Activated naive CD4-positive, alpha-beta T cell treated with anti-CD3 and anti-CD28 coated beads for 36 hours (primary cell): Measurements from ENCODE around the gene CHAD. TPM values are rescaled to one million over a fixed set of nuclear protein-coding genes. Genes with fewer than 3 reads are reported as not detected.
"Not testable (repeated sequence)": the region's sequence is repeated elsewhere in the genome, so short reads cannot be mapped to it uniquely, and the experiment has no call there.

Source experiments
- CTCF ChIA-PET: fragments of 350-600 bp; sonication (Branson Sonifier 250); formaldehyde crosslinking; loops from one replicate; lab custom pipeline; 2021; ENCODE audit warnings: antibody characterized with exemption; lab: Charles Lee
- DNase-seq: peaks from one replicate; pipeline ENCODE4 v3.0.0-alpha.2; 2020
- H3K27ac Mint-ChIP-seq: one replicate; pipeline ENCODE4 v1.8.0; 2021; ENCODE audit warnings: mild to moderate bottlenecking, mixed read lengths
- H3K27me3 Mint-ChIP-seq: one replicate; pipeline ENCODE4 v1.8.0; 2021; ENCODE audit warnings: low read depth, mixed read lengths
- H3K36me3 Mint-ChIP-seq: one replicate; pipeline ENCODE4 v1.8.0; 2021; ENCODE audit warnings: low read depth, mixed read lengths
- H3K4me1 Mint-ChIP-seq: one replicate; pipeline ENCODE4 v1.8.0; 2021; ENCODE audit warnings: low read depth, mixed read lengths
- H3K4me3 Mint-ChIP-seq: one replicate; pipeline ENCODE4 v1.8.0; 2021; ENCODE audit warnings: mild to moderate bottlenecking, moderate library complexity, mixed read lengths
- H3K9me3 Mint-ChIP-seq: one replicate; pipeline ENCODE4 v1.8.0; 2021; ENCODE audit warnings: mixed read lengths
- intact Hi-C: fragments of 100-400 bp; cut with micrococcal nuclease; formaldehyde crosslinking; loops from one replicate; pipeline ENCODE4 v1.15.1; 2023
- total RNA-seq, 2 experiments: library from RNA; stranded (reverse); gene quantifications; one replicate each; pipeline ENCODE4 v1.2.3, GENCODE V29; 2021

Gene CHAD
- total RNA-seq, 2 experiments from 2014 or later: not detected

- Mint-ChIP-seq H3K4me1 (peaks cover 25% of the 10 kb centered on the region), H3K9me3 (no peaks in the 10 kb centered on the region), H3K36me3 (peaks cover 12% of the 10 kb centered on the region), H3K27me3 (peaks cover 5% of the 10 kb centered on the region), H3K4me3 (peak within 1 kb of the TSS; percentile 81), H3K27ac (peak within 1 kb of the TSS; percentile 95)
- intact Hi-C loops: loop anchor here (1.0 to 2.0 kb wide), 10 partner anchors 32 to 278 kb away; partner anchors contain the start of genes ANKRD40, CACNA1G, LRRC59 and SPATA20
- peak; percentile 88 for DNase-seq
- CTCF ChIA-PET: interaction anchor here (0.6 to 3.0 kb wide), 25 partner anchors 8 to 217 kb away, joined by 3 to 15 read pairs (median 4); partner anchors contain the start of genes CACNA1G, LRRC59 and SPATA20
These were observed 10.0 kb upstream of the CHAD start, which contains the start of gene RSAD1 for GRCh38 chr17:50478391-50479381. TSS of gene RSAD1 (plus strand) at chr17:50478860. CDS start at chr17:50478885, 25 bp downstream.

- H3K4me1 Mint-ChIP-seq: peaks cover 25% of the 10 kb centered on the region
- H3K4me3 Mint-ChIP-seq: peak overlapping the region; percentile 81
- H3K27me3 Mint-ChIP-seq: peaks cover 5% of the 10 kb centered on the region
- CTCF ChIA-PET: interaction anchor here (0.6 to 3.0 kb wide), 9 partner anchors 16 to 116 kb away, joined by 3 to 15 read pairs (median 5); partner anchors contain the start of gene CACNA1G
- intact Hi-C loops: loop anchor here (1.0 to 2.0 kb wide), 7 partner anchors 33 to 278 kb away; partner anchors contain the start of genes ANKRD40, CACNA1G and SPATA20
- no peaks in the 10 kb centered on the region for H3K9me3 Mint-ChIP-seq
- peaks cover 8% of the 10 kb centered on the region for H3K36me3 Mint-ChIP-seq
- DNase-seq: no peak
- H3K27ac Mint-ChIP-seq: peak overlapping the region; percentile 95
These were observed 9.3 kb upstream of the CHAD start for GRCh38 chr17:50477976-50478375.

- Mint-ChIP-seq H3K27ac (no peak overlapping the region), H3K9me3 (no peaks in the 10 kb centered on the region), H3K27me3 (peaks cover 5% of the 10 kb centered on the region), H3K4me3 (no peak overlapping the region), H3K36me3 (peaks cover 3% of the 10 kb centered on the region), H3K4me1 (peaks cover 23% of the 10 kb centered on the region)
- intact Hi-C loops: no loop called here
- CTCF ChIA-PET: interaction anchor here (0.6 to 3.0 kb wide), 5 partner anchors 25 to 288 kb away, joined by 3 to 12 read pairs (median 3); no protein-coding TSS in a partner anchor
- no peak for DNase-seq
These were observed 8.1 kb upstream of the CHAD start for GRCh38 chr17:50476545-50477315.

- H3K4me3 Mint-ChIP-seq, DNase-seq, intact Hi-C loops, H3K27me3 Mint-ChIP-seq, H3K9me3 Mint-ChIP-seq, H3K36me3 Mint-ChIP-seq, H3K27ac Mint-ChIP-seq: not testable (repeated sequence)
- H3K4me1 Mint-ChIP-seq: peaks cover 23% of the 10 kb centered on the region
- CTCF ChIA-PET: interaction anchor here (0.6 to 1.3 kb wide), 3 partner anchors 63 to 289 kb away, joined by 3 to 4 read pairs (median 3); no protein-coding TSS in a partner anchor
These were observed 7.3 kb upstream of the CHAD start for GRCh38 chr17:50475775-50476544.

- intact Hi-C loops: no loop called here
- DNase-seq: no peak
- no peak overlapping the region for H3K27ac Mint-ChIP-seq
- CTCF ChIA-PET: no interaction called here
- no peaks in the 10 kb centered on the region for H3K9me3 Mint-ChIP-seq
- peaks cover 5% of the 10 kb centered on the region for H3K27me3 Mint-ChIP-seq
- no peak overlapping the region for H3K4me3 Mint-ChIP-seq
- H3K4me1 Mint-ChIP-seq: peaks cover 19% of the 10 kb centered on the region
- H3K36me3 Mint-ChIP-seq: peaks cover 3% of the 10 kb centered on the region
These were observed 6.7 kb upstream of the CHAD start for GRCh38 chr17:50475362-50475761.

- H3K4me1 Mint-ChIP-seq: peaks cover 10% of the 10 kb centered on the region
- no peak overlapping the region for H3K27ac Mint-ChIP-seq
- intact Hi-C loops: no loop called here
- H3K27me3 Mint-ChIP-seq: peaks cover 6% of the 10 kb centered on the region
- no peak overlapping the region for H3K4me3 Mint-ChIP-seq
- CTCF ChIA-PET: interaction anchor here (0.6 kb wide), 1 partner anchor 14 kb away, joined by 3 read pairs; no protein-coding TSS in a partner anchor
- no peak for DNase-seq
- peaks cover 2% of the 10 kb centered on the region for H3K36me3 Mint-ChIP-seq
- no peaks in the 10 kb centered on the region for H3K9me3 Mint-ChIP-seq
These were observed 5.8 kb upstream of the CHAD start for GRCh38 chr17:50474523-50474922.

GRCh38 chr17:50473901-50474300, 5.2 kb upstream of the CHAD start:
- Mint-ChIP-seq H3K4me3 (no peak overlapping the region), H3K36me3 (peaks cover 1% of the 10 kb centered on the region), H3K27me3 (peaks cover 8% of the 10 kb centered on the region), H3K4me1 (peaks cover 9% of the 10 kb centered on the region), H3K27ac (no peak overlapping the region), H3K9me3 (no peaks in the 10 kb centered on the region)
- CTCF ChIA-PET: interaction anchor here (0.6 kb wide), 1 partner anchor 15 kb away, joined by 3 read pairs; no protein-coding TSS in a partner anchor
- intact Hi-C loops: no loop called here
- DNase-seq: no peak

- CTCF ChIA-PET: interaction anchor here (1.6 kb wide), 1 partner anchor 75 kb away, joined by 5 read pairs; the partner anchor contains the start of gene LRRC59
- H3K9me3 Mint-ChIP-seq, DNase-seq, H3K27ac Mint-ChIP-seq, H3K4me1 Mint-ChIP-seq, H3K36me3 Mint-ChIP-seq, intact Hi-C loops, H3K4me3 Mint-ChIP-seq: not testable (repeated sequence)
- H3K27me3 Mint-ChIP-seq: peaks cover 15% of the 10 kb centered on the region
These were observed 4.1 kb upstream of the CHAD start for GRCh38 chr17:50472761-50473161.

- H3K36me3 Mint-ChIP-seq: peaks cover 1% of the 10 kb centered on the region
- intact Hi-C loops: no loop called here
- H3K4me3 Mint-ChIP-seq: no peak overlapping the region
- CTCF ChIA-PET: interaction anchor here (0.6 to 1.6 kb wide), 2 partner anchors 75 to 115 kb away, joined by 3 to 5 read pairs; partner anchors contain the start of gene LRRC59
- DNase-seq: no peak
- H3K27ac Mint-ChIP-seq: no peak overlapping the region
- no peaks in the 10 kb centered on the region for H3K9me3 Mint-ChIP-seq
- peaks cover 6% of the 10 kb centered on the region for H3K4me1 Mint-ChIP-seq
- peaks cover 19% of the 10 kb centered on the region for H3K27me3 Mint-ChIP-seq
These were observed 3.6 kb upstream of the CHAD start for GRCh38 chr17:50472286-50472685.

GRCh38 chr17:50471009-50471905, 2.6 kb upstream of the CHAD start:
- Mint-ChIP-seq H3K27ac (no peak overlapping the region), H3K9me3 (no peaks in the 10 kb centered on the region), H3K4me3 (no peak overlapping the region), H3K27me3 (peaks cover 15% of the 10 kb centered on the region), H3K36me3 (peaks cover 1% of the 10 kb centered on the region), H3K4me1 (peaks cover 6% of the 10 kb centered on the region)
- no peak for DNase-seq
- intact Hi-C loops: no loop called here
- CTCF ChIA-PET: interaction anchor here (1.3 kb wide), 1 partner anchor 8 kb away, joined by 3 read pairs; no protein-coding TSS in a partner anchor
